Colonic mucosa (tissue), 4 donors: ENCODE results near the gene PMFBP1. TPM values are rescaled to one million over a fixed set of nuclear protein-coding genes. Genes with fewer than 3 reads are reported as not detected.

Experiments
- DNase-seq: peaks from one replicate; pipeline ENCODE4 v3.0.0-alpha.2; 2020
- H3K27ac ChIP-seq: fragments of 200-600 bp; one replicate; pipeline ENCODE4 v1.8.0; 2021
- H3K27me3 ChIP-seq: fragments of 200-600 bp; one replicate; pipeline ENCODE4 v1.8.0; 2021
- H3K36me3 ChIP-seq: fragments of 200-600 bp; one replicate; pipeline ENCODE4 v1.8.0; 2021
- H3K4me1 ChIP-seq: fragments of 200-600 bp; one replicate; pipeline ENCODE4 v1.8.0; 2021; ENCODE audit warnings: mild to moderate bottlenecking
- H3K4me3 ChIP-seq: fragments of 200-600 bp; one replicate; pipeline ENCODE4 v1.8.0; 2021
- H3K9ac ChIP-seq, 2 donors: one replicate each; pipeline ENCODE4 v1.7.0; 2013; ENCODE audit warnings: control low read depth in 2 of 2, low read depth in 2 of 2, low read length in 2 of 2
- H3K9me3 ChIP-seq: fragments of 200-600 bp; one replicate; pipeline ENCODE4 v1.8.0; 2021
- intact Hi-C: fragments of 100-400 bp; cut with DNase I; formaldehyde crosslinking; loops from one replicate; pipeline ENCODE4 v1.14.1; 2022
- total RNA-seq, 2 donors: library from RNA; stranded (reverse); fragmentation: NEBNext Ultra II Directional in 1 of 2; extraction: Animal tissue kit (Norgen Biotek cat#: 25700) in 1 of 2; gene quantifications; one replicate each; pipeline ENCODE4 v1.2.1, GENCODE V29; 2021
- TF ChIP-seq, protein P1 (sequence below): fragments of 200-600 bp; IDR thresholded peaks from one replicate; pipeline ENCODE4 v1.8.0; 2022; ENCODE audit warnings: antibody characterized with exemption, mild to moderate bottlenecking
- donor health status: healthy.
- donor health status: DM: no; HTN: no; CAD: no.
- donor health status: DM: no; HTN: no; CAD: no.

The PMFBP1 gene
- total RNA-seq, 2 donors from 2014 or later = 3.7 to 4.9 TPM

- no peaks in the 10 kb centered on the region for H3K27me3 ChIP-seq
- no peaks in the 10 kb centered on the region for H3K9me3 ChIP-seq
- H3K4me3 ChIP-seq = no peak overlapping the region
- H3K27ac ChIP-seq = no peak overlapping the region
- no peaks in the 10 kb centered on the region for H3K4me1 ChIP-seq
- DNase-seq = no peak
- peaks cover 25% of the 10 kb centered on the region for H3K36me3 ChIP-seq
- TF ChIP-seq, protein P1, sequence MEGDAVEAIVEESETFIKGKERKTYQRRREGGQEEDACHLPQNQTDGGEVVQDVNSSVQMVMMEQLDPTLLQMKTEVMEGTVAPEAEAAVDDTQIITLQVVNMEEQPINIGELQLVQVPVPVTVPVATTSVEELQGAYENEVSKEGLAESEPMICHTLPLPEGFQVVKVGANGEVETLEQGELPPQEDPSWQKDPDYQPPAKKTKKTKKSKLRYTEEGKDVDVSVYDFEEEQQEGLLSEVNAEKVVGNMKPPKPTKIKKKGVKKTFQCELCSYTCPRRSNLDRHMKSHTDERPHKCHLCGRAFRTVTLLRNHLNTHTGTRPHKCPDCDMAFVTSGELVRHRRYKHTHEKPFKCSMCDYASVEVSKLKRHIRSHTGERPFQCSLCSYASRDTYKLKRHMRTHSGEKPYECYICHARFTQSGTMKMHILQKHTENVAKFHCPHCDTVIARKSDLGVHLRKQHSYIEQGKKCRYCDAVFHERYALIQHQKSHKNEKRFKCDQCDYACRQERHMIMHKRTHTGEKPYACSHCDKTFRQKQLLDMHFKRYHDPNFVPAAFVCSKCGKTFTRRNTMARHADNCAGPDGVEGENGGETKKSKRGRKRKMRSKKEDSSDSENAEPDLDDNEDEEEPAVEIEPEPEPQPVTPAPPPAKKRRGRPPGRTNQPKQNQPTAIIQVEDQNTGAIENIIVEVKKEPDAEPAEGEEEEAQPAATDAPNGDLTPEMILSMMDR = no peak
- intact Hi-C loops = no loop called here
- no peak overlapping the region for H3K9ac ChIP-seq
Measured at GRCh38 chr16:72112452-72112792, 59.5 kb downstream of the PMFBP1 start.

DNA sequence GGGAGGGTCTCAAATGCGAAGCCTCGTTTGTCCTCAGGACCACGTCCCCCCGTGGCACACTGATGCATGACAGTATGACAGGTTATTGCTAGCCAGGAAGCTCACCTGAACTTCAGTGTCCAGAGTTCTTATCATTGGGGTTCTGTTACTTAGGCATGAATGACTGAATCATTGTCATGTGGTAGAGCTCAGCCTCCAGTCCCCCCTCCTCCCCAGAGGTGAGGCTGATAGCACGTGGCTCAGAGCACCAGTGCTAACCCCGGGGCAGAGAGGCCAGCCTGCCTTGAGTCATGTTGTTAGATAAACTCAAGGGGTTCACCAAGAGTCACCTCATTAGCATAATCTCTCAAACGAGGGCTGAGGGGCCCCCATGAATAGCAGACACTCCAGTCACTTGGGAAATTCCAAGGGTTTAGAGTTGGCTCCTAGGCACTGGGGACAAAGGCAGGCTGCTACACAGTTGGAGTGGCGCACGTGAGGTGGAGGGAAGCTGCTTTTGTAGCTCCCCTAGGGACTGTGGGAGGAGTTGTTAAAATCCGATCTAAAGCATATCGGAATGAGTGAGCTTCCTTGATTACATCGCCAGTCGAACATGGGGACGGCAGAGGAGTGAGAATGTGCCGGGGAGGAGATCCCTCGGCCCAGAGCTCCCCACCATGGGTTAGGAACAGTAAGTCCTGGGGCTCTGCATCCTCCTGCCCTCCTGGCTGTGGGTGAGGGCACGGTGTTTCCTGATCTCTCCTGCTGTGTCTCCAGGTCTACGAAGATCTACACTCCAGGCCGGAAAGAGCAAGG, 60.1 kb downstream of the PMFBP1 start:
- Histone ChIP-seq H3K9ac (no peak overlapping the region), H3K9me3 (no peaks in the 10 kb centered on the region), H3K4me3 (no peak overlapping the region), H3K36me3 (peaks cover 27% of the 10 kb centered on the region), H3K4me1 (no peaks in the 10 kb centered on the region), H3K27me3 (no peaks in the 10 kb centered on the region), H3K27ac (no peak overlapping the region)
- TF ChIP-seq, protein P1 = no peak
- intact Hi-C loops = no loop called here
- no peak for DNase-seq

DNA sequence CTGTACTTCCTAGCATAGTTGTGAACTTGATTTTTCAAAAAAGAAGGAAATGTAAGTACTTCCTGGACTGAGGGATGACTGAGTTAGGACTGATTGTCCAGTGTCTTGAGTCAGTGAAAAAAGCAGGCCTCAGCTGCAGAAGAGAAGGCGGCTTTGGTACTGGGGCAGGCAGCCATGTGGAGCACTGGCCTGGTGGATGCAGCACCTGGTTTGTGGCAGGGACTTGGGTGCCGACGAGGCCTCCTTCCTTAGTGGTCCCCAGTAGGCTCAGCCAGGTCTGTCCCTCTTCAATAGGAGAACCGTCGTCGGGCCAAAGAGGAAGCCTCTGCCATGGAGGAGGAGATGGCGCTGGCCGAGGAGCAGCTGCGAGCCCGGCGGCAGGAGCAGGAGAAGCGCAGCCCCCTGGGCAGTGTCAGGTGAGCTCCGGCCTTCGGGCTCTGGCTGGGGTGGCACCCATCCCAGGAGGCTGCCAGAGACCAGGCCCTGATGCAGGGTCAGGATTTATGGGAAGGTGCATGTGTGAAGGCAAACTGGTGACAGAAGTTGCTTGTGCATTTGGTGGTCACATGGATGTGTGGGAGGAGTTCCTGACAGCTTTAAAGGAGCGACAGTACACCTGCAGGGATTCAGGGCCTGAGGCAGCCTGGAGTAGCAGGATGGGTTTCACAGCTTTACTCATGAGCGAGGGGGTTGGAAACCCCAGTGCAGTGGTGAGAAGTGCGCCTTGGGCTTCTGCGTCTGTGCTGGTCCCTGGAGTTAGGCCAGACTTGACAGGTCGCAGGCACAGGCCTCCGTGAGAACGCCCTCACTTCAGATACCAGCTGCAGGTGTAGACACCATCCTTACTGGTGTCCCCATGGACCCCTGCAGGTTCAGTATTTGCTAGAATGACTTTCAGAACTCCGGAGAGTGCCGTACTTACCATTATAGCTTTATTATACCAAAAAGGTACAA, 61.0 kb downstream of the PMFBP1 start:
- no peak overlapping the region for H3K4me3 ChIP-seq
- H3K9ac ChIP-seq = no peak overlapping the region
- H3K27me3 ChIP-seq = no peaks in the 10 kb centered on the region
- no peaks in the 10 kb centered on the region for H3K9me3 ChIP-seq
- no peaks in the 10 kb centered on the region for H3K4me1 ChIP-seq
- DNase-seq = no peak
- intact Hi-C loops = no loop called here
- H3K27ac ChIP-seq = no peak overlapping the region
- peaks cover 27% of the 10 kb centered on the region for H3K36me3 ChIP-seq
- TF ChIP-seq, protein P1 = no peak

GRCh38 chr16:72109966-72110530, 61.9 kb downstream of the PMFBP1 start:
- TF ChIP-seq, protein P1 = no peak
- Histone ChIP-seq H3K9ac (no peak overlapping the region), H3K9me3 (no peaks in the 10 kb centered on the region), H3K4me1 (no peaks in the 10 kb centered on the region), H3K27me3 (no peaks in the 10 kb centered on the region), H3K36me3 (peaks cover 33% of the 10 kb centered on the region), H3K27ac (no peak overlapping the region), H3K4me3 (no peak overlapping the region)
- intact Hi-C loops = no loop called here
- no peak for DNase-seq

- TF ChIP-seq, protein P1 = no peak
- no peak overlapping the region for H3K4me3 ChIP-seq
- H3K27ac ChIP-seq = no peak overlapping the region
- intact Hi-C loops = no loop called here
- H3K9me3 ChIP-seq = no peaks in the 10 kb centered on the region
- no peak for DNase-seq
- H3K36me3 ChIP-seq = peaks cover 38% of the 10 kb centered on the region
- no peaks in the 10 kb centered on the region for H3K27me3 ChIP-seq
- no peak overlapping the region for H3K9ac ChIP-seq
- H3K4me1 ChIP-seq = no peaks in the 10 kb centered on the region
Measured at GRCh38 chr16:72109300-72109699, 62.7 kb downstream of the PMFBP1 start.
